ENCODE measurements around the gene SPON1.

- TF ChIP-seq SP1 (IDR thresholded peaks at IDR 0.05) (no peak), ELF4 (IDR thresholded peaks at IDR 0.05) (no peak), ARNT (IDR thresholded peaks at IDR 0.05) (no peak), NFRKB (IDR thresholded peaks at IDR 0.05) (no peak), LEF1 (IDR thresholded peaks at IDR 0.05; ENCODE audit: borderline replicate concordance) (no peak), FOXA1 (IDR thresholded peaks at IDR 0.05) (no peak), BHLHE40 (IDR thresholded peaks at IDR 0.05; ENCODE audit: borderline replicate concordance) (no peak), FOXM1 (IDR thresholded peaks at IDR 0.05; ENCODE audit: borderline replicate concordance) (no peak), HDGF (IDR thresholded peaks at IDR 0.05; ENCODE audit: borderline replicate concordance) (no peak), FOXK2 (IDR thresholded peaks at IDR 0.05) (no peak), CTBP1 (IDR thresholded peaks at IDR 0.05; ENCODE audit: borderline replicate concordance) (no peak)
Measured at GRCh38 chr11:14273895-14274294, 311.4 kb downstream of the SPON1 start.
